RPMI8226 (cell line): ENCODE measurements around the gene ZCCHC24.

Source experiments
- DNase-seq: peaks from one replicate; pipeline ENCODE4 v3.0.0-alpha.2; 2015

The ZCCHC24 gene

GRCh38 chr10:79380125-79380945 is 65.1 kb downstream of the ZCCHC24 start:
- no peak for DNase-seq

GRCh38 chr10:79379512-79380124 is 65.8 kb downstream of the ZCCHC24 start:
- no peak for DNase-seq

GRCh38 chr10:79378647-79379511 is 66.5 kb downstream of the ZCCHC24 start:
- DNase-seq = no peak

GRCh38 chr10:79378383-79378646 is 67.1 kb downstream of the ZCCHC24 start:
- no peak for DNase-seq

GRCh38 chr10:79377557-79378382 is 67.7 kb downstream of the ZCCHC24 start:
- no peak for DNase-seq

GRCh38 chr10:79376751-79377556 is 68.5 kb downstream of the ZCCHC24 start:
- DNase-seq = no peak

- DNase-seq = no peak
Observed at GRCh38 chr10:79376078-79376628, 69.3 kb downstream of the ZCCHC24 start.

- no peak for DNase-seq
Observed at GRCh38 chr10:79375321-79376077, 69.9 kb downstream of the ZCCHC24 start.

- DNase-seq = peak; percentile 68
Observed at GRCh38 chr10:79374312-79375191, 70.9 kb downstream of the ZCCHC24 start.

- no peak for DNase-seq
Observed at GRCh38 chr10:79372871-79373270, 72.6 kb downstream of the ZCCHC24 start.

GRCh38 chr10:79367426-79368189 is 77.8 kb downstream of the ZCCHC24 start:
- DNase-seq = no peak

- no peak for DNase-seq
Observed at GRCh38 chr10:79361726-79362397, 83.6 kb downstream of the ZCCHC24 start.

- DNase-seq = no peak
Observed at GRCh38 chr10:79360499-79361342, 84.7 kb downstream of the ZCCHC24 start.

- no peak for DNase-seq
Observed at GRCh38 chr10:79359816-79360498, 85.5 kb downstream of the ZCCHC24 start.

GRCh38 chr10:79358811-79359210 is 86.6 kb downstream of the ZCCHC24 start:
- DNase-seq = no peak

- no peak for DNase-seq
Observed at GRCh38 chr10:79357180-79357579, 88.2 kb downstream of the ZCCHC24 start.

GRCh38 chr10:79356104-79356503 is 89.3 kb downstream of the ZCCHC24 start:
- no peak for DNase-seq
